Mononuclear cell (primary cell): Measurements from ENCODE around the gene SSX2IP. TPM values are rescaled to one million over a fixed set of nuclear protein-coding genes. Genes with fewer than 3 reads are reported as not detected.
"Not testable (repeated sequence)": the region's sequence is repeated elsewhere in the genome, so short reads cannot be mapped to it uniquely, and the experiment has no call there.

Experiments
- H3K27me3 ChIP-seq: 2 replicates; pipeline ENCODE4 v1.6.0; 2011; ENCODE audit warnings: low read length, control low read depth; ENCODE audit not compliant: insufficient read depth
- H3K4me1 ChIP-seq: 2 replicates; pipeline ENCODE4 v1.5.1; 2011; ENCODE audit warnings: mild to moderate bottlenecking, low read length, control low read depth; ENCODE audit not compliant: insufficient read depth
- H3K4me3 ChIP-seq: 2 replicates; pipeline ENCODE4 v1.5.1; 2011; ENCODE audit warnings: mild to moderate bottlenecking, low read length, moderate library complexity
- H3K9me3 ChIP-seq: 2 replicates; pipeline ENCODE4 v1.5.1; 2011; ENCODE audit warnings: low read depth, mild to moderate bottlenecking, control low read depth, low read length
- total RNA-seq: library from RNA; depleted of rRNA; stranded (reverse); fragments of >200 nt; gene quantifications from one replicate; pipeline ENCODE4 v1.2.3, GENCODE V29; 2012

The SSX2IP gene, protein sequence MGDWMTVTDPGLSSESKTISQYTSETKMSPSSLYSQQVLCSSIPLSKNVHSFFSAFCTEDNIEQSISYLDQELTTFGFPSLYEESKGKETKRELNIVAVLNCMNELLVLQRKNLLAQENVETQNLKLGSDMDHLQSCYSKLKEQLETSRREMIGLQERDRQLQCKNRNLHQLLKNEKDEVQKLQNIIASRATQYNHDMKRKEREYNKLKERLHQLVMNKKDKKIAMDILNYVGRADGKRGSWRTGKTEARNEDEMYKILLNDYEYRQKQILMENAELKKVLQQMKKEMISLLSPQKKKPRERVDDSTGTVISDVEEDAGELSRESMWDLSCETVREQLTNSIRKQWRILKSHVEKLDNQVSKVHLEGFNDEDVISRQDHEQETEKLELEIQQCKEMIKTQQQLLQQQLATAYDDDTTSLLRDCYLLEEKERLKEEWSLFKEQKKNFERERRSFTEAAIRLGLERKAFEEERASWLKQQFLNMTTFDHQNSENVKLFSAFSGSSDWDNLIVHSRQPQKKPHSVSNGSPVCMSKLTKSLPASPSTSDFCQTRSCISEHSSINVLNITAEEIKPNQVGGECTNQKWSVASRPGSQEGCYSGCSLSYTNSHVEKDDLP
- total RNA-seq: 10.3 TPM

DNA sequence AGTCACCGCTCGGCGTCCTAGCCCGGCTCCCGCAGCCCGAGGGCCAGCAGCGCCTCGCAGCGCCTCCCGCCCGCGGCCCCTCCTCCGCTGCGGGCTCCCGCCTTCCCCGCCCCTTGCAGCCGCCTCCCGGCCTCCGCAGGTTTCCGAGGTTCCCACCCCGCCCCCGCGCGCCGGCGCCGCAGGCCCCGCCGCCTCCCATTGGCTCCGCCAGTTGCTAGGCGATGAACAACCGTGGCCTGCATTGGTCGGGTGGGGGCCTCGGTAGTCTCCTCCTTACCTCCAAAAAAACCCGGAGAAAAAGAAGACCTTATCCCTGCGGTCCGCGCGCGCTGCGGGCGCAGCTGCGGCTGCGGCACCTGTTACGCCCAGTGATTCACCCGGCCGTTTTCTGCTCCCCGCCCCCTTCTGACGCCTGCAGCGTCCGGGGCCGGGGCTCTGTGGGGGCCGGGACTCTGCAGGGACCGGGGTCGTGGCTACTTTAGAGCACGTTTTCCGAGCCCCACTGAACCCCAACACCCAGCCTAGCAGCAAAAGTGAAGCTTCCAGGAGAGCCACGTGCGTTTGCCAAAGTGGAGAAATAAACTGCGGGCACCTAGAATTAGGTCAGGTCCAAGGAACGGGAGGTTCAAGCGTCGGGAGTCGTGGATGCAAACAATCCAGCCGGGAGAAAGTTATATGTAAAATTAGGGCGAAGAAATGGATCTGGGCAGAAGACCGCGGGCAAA, at the start of gene SSX2IP:
SSX2IP (minus strand) TSS at position 65 of the 725 bp plus-strand sequence. CDS start 19,242 bp downstream, outside the sequence.
- Histone ChIP-seq H3K27me3 (no peaks in the 10 kb centered on the region), H3K4me1 (peaks cover 45% of the 10 kb centered on the region), H3K9me3 (no peaks in the 10 kb centered on the region), H3K4me3 (peak within 1 kb of the TSS; percentile 61)

DNA sequence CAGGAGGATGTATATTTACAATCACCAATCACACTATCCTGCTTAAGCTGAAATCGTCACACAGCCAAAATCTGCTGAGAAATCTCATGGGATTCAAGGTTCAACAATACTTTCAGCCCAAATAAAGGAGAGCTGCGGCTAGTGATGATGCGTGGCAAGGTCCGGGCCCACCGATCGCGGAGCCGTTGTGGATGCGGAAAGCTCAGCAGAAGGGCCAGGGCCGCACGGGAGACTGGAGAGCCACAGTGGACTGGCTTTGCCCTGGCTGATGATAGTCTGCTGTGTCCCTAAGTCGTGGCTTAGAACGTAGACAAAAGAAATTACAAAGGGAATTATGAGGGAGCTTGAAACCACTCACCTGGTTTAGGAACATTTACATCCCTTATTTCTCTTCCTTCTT, 48.0 kb upstream of the SSX2IP start:
- Histone ChIP-seq H3K4me3 (no peak overlapping the region), H3K9me3 (no peaks in the 10 kb centered on the region), H3K27me3 (no peaks in the 10 kb centered on the region), H3K4me1 (no peaks in the 10 kb centered on the region)

DNA sequence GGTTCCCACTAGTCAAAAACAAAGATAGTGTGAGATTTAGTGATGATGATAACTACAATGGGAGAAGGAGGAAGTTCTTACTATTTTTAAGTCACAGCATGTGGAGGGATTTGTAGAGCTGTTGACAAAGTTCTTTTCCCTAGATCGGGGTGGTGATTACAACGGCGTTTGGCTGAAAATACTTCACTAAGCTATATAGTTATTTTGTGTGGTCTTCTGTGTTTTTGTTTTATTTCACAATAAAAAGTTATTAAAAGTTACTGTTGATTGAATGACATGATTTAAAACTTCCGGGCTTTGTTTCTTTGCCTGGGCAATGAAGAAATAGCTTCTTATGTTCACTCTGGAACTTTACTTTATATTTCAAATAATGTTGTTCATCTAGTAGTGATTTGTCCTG, 47.3 kb upstream of the SSX2IP start:
- no peaks in the 10 kb centered on the region for H3K27me3 ChIP-seq
- no peak overlapping the region for H3K4me3 ChIP-seq
- no peaks in the 10 kb centered on the region for H3K9me3 ChIP-seq
- H3K4me1 ChIP-seq: no peaks in the 10 kb centered on the region

DNA sequence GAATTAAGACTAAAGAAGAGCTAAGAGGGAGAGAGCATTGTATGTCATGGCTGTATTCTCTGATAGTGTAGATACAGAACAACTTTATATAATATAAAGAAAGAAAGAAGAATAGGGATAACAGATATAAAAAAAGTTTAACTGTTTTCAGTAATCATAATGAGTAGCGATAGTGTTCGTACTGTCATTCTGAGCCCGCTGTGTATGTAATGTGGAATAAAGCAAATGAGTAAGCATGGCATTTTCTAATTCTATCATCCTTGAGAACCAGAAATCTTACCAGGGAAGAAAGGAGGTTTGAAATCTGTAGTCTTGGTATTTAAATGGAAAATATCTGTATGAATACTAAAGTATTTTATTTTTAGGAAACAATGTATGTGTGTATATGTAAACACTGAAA, 46.7 kb upstream of the SSX2IP start:
- Histone ChIP-seq H3K27me3 (no peaks in the 10 kb centered on the region), H3K4me1 (no peaks in the 10 kb centered on the region), H3K9me3 (no peaks in the 10 kb centered on the region), H3K4me3 (no peak overlapping the region)

DNA sequence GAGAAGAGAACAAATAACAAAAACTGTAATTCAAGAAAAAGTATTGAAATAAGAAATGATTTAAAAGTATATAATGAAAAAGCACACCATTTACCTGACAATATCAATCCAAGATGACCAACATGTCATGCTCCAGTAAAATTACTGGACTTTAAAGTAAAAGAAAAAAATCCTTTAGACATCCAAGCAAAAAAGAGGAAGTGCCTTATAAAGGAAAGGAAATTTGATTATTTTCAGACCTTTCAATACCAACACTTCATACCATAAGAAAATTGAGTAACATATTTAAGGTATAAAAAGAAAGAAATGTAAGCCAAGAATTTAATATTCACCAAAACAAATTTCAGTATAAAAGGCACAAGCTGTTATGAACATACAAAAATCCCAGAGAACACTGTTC, 46.2 kb upstream of the SSX2IP start:
- no peaks in the 10 kb centered on the region for H3K27me3 ChIP-seq
- H3K4me3 ChIP-seq: no peak overlapping the region
- H3K4me1 ChIP-seq: no peaks in the 10 kb centered on the region
- H3K9me3 ChIP-seq: no peaks in the 10 kb centered on the region

DNA sequence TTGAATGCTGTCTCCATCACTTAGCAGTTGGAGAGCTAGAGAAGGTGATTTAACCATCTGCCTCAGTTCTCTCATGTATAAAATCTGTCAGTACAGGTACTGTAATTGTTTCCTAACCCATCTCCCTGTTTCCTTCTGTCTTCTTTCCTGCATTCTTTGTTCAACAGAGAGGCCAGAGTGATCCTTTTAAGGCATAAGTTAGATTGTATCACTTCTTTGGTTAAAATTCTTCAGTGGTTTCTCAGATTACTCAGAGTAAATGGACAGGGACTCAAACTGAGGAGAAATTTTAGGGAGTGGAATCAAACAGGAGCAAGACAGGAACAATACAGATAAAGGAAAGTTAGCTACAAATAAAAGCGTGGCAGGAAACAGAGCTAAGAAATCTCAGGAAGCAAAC, 45.2 kb upstream of the SSX2IP start:
- Histone ChIP-seq H3K4me3 (no peak overlapping the region), H3K27me3 (no peaks in the 10 kb centered on the region), H3K9me3 (no peaks in the 10 kb centered on the region), H3K4me1 (no peaks in the 10 kb centered on the region)

DNA sequence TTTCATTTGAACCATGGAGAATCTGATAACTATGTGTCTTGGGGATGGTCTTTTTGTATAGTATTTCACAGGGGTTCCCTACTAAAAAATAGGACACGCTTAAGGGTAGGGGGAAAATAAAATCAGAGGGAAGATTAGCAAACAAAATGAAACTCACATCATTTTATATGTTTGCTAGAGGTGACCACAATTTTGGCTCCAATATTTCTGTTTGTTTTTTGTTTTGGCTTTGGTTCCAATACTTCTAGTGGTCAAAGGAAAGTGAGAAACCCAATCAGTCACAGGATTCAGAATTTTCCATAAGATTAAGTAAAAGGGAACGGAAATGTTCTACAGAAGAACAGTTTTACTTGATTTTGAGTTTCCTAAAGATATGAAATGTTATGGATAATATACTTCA, 42.3 kb upstream of the SSX2IP start:
- Histone ChIP-seq H3K9me3 (no peaks in the 10 kb centered on the region), H3K4me1 (no peaks in the 10 kb centered on the region), H3K27me3 (no peaks in the 10 kb centered on the region), H3K4me3 (no peak overlapping the region)

DNA sequence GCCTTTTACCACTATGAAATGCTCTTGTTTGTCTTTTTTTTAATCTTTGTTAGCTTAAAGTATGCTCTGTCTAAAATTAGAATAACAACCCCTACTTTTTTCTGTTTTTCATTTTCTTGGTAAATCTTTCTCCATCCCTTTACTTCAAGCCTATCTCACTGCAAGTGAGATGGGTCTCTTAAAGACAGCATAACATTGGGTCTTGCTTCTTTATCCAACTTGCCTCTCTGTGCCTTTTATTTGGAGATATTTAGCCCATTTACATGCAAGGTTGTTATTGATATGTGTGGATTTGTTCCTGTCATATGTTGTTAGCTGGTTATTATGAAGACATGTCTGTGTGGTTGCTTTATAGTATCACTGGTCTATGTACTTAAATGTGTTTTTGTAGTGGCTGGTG, 41.3 kb upstream of the SSX2IP start:
- Histone ChIP-seq H3K27me3 (no peaks in the 10 kb centered on the region), H3K4me1 (no peaks in the 10 kb centered on the region), H3K9me3 (no peaks in the 10 kb centered on the region), H3K4me3 (no peak overlapping the region)

DNA sequence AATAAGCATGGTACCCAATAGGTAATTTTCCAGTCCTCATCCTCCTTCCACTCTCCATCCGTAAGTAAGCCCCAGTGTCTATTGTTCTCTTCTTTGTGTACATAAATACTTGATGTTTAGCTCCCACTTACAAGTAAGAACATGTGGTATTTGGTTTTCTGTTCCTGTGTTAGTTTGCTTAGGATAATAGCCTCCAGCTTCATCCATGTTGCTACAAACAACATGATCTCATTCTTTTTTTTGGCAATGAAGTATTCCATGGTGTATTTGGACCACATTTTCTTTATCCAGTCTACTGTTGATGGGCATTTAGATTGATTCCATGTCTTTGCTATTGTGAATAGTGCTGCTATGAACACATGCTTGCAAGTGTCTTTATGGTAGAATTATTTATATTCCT, 37.5 kb upstream of the SSX2IP start:
- not testable (repeated sequence) for H3K27me3 ChIP-seq, H3K9me3 ChIP-seq, H3K4me3 ChIP-seq, H3K4me1 ChIP-seq

DNA sequence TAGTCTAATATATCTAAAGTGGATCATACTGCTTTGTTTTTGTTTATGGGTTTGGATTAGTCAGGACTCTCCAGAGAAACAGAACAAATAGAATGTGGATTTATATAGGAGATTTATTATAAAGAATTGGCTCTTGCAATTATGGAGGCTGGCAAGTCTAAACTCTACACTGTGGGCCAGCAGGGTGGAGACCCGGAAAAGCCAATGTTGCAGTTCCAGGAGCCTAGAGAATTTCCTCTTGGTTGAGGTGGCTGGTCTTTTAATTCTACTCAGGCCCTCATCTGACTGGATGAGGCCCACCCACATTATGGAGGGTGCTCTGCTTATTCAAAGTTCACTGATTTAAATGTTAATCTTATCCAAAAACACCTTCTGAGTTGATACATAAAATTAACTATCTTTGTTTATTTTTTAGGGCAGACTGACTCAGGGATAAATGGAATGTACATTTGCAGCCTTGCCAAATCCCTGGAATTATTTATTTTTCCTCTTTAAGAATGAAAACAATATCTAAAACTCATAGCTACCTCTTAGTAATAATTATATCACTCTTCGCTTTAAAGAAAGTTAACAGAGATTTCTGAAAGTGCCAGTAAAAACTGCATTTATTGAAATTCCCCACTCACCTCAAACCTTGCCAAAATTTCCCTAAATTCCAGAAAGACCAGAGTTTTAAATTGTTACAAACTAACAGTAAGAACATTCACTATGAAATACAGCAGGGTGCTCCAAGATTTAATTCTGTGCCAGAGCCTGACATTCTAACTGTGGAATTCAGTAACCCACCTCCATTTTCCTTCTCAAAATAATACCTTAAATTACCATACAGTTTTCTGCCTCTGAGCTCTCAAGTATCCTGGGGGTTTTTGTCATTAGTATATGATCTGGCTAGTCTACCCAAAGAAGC, 36.6 kb upstream of the SSX2IP start:
- peaks cover 2% of the 10 kb centered on the region for H3K27me3 ChIP-seq
- H3K4me1 ChIP-seq: no peaks in the 10 kb centered on the region
- no peak overlapping the region for H3K4me3 ChIP-seq
- H3K9me3 ChIP-seq: no peaks in the 10 kb centered on the region

DNA sequence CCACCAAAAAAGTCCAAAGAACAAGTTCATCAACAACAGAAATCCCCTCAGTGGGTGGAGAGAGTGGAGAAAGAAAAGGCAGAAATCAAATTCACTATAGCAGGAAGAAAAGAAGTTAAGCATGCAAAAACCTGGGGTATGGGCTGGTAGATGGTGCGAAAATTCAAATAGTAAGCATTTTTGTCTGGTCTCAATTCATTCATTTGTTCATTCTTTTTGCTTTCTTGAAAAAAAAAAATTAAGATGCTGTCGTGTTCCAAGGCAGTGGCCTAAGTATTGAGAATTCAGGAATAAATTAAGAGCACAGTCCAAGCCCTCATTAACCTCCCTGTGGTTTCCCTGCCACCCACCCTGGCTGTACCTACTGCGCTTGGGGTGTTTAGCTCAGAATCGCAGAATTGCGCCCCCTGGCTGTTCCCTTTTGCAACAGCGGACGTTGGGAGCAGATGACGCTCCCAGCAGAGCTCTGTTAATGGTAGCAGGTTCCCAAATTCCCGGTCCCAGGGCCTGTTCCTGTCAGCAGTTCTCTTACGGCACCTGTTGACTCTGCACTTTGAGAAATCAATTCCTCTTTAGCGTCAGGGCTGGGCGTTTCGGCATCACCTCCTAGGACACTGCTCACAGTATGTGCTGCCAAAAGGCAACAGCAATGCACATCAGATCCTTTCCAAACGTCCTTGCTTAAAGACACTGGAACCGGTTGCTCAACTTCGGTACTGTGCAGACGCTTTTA, 34.0 kb upstream of the SSX2IP start:
- Histone ChIP-seq H3K9me3 (no peaks in the 10 kb centered on the region), H3K27me3 (peaks cover 2% of the 10 kb centered on the region), H3K4me3 (no peak overlapping the region), H3K4me1 (no peaks in the 10 kb centered on the region)

DNA sequence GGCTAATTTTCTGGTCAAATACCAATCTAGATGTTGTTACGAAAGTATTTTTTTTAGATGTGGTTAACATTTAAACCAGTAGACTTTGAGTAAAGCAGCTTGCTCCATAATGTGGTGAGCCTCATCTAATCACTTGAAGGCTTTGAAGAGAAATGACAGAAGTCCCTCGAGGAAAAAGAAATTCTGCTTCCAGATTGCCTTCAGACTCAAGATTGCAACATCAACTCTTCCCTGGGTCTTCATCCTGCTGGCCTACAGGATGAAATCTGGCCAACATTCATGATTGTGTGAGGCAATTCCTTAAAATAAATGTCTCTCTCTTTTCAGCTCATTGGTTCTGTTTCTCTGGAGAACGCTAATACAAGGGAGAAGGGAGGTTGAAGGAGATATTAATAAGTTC, 32.5 kb upstream of the SSX2IP start:
- Histone ChIP-seq H3K4me1 (no peaks in the 10 kb centered on the region), H3K4me3 (no peak overlapping the region), H3K27me3 (peaks cover 2% of the 10 kb centered on the region), H3K9me3 (no peaks in the 10 kb centered on the region)

DNA sequence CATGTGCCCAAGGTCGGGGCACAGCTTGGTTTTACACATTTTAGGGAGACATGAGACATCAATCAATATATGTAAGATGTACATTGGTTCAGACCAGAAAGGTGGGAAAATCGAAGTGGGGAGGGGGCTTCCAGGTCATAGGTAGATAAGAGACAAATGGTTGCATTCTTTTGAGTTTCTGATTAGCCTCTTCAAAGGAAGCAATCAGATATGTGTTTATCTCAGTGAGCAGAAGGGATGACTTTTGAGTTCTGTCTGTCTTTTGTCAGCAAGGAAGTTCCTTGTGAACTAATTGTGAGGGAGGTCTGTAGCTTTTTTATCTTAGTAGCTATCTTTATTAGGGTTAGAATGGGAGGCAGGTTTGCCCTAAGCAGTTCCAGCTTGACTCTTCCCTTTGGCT, 31.6 kb upstream of the SSX2IP start:
- not testable (repeated sequence) for H3K4me1 ChIP-seq, H3K27me3 ChIP-seq, H3K4me3 ChIP-seq, H3K9me3 ChIP-seq

DNA sequence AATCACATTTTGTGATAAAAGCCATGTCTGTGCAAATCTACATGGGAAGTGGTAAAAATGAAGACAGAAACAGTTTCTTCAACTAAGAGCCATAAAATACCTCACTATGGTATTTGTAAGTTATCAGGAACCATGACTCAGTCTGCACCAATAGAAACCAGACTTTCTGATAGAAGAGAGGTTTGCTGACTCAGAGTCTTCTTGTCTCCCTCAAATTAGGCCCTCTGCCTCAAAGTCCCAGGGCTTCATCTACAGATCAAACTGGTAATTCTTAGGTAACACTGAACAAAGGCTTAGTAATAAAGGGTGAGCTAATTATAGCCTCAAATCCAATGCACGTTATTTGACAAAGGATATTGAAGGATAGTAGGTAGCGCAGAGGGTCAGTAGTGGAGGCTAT, 30.9 kb upstream of the SSX2IP start:
- Histone ChIP-seq H3K4me1 (no peaks in the 10 kb centered on the region), H3K4me3 (no peak overlapping the region), H3K27me3 (peaks cover 2% of the 10 kb centered on the region), H3K9me3 (no peaks in the 10 kb centered on the region)
